ENCODE data around the gene UBAC2. TPM values are rescaled to one million over a fixed set of nuclear protein-coding genes. Genes with fewer than 3 reads are reported as not detected.

Gene UBAC2
- total and polyA plus RNA-seq, 2 donors (not counting 3 experiments of a cell fraction or from before 2014, with no cell fraction given): 45.7 to 54.4 TPM

- H3K9me3 ChIP-seq (replicated peaks; ENCODE audit: control insufficient read depth, insufficient read depth, low read length): no peaks in the 10 kb centered on the region
- no peak overlapping the region for H3K27ac ChIP-seq (ENCODE audit: insufficient read depth, low read depth, low read length)
- H3K27me3 ChIP-seq (ENCODE audit: control insufficient read depth in 2 of 2, insufficient read depth in 2 of 2, low read length in 2 of 2): peaks cover 3 to 8% of the 10 kb centered on the region in 2 experiments
- H2AFZ ChIP-seq (ENCODE audit: low read depth, low read length): no peak overlapping the region
- dilution Hi-C loops (cut with MboI; ENCODE audit: extremely low pct_ligation_motif_present, low sequenced_read_pairs): no loop called here
- H4K20me1 ChIP-seq (replicated peaks; ENCODE audit: control insufficient read depth, extremely low read depth, insufficient read depth, low read length): no peaks in the 10 kb centered on the region
- H3K4me2 ChIP-seq (ENCODE audit: insufficient read depth, low read length): no peak overlapping the region
- H3K4me1 ChIP-seq (ENCODE audit: control insufficient read depth, extremely low read depth, insufficient read depth, low read length): no peaks in the 10 kb centered on the region
- no peak overlapping the region for H3K9ac ChIP-seq (replicated peaks; ENCODE audit: extremely low read depth, insufficient read depth, low read length)
- DNase-seq (ENCODE audit: low read depth, low spot score): no peak
- H3K36me3 ChIP-seq (ENCODE audit: control insufficient read depth in 2 of 2, extremely low read depth in 1 of 2, insufficient read depth in 2 of 2, low read length in 2 of 2): no peaks in the 10 kb centered on the region
- ChIA-PET CTCF (no interaction called here), POLR2A (no interaction called here)
- BruUV-seq (replicated peaks): no TSS peak
- intact Hi-C loops (cut with micrococcal nuclease): no loop called here
- TF ChIP-seq CTCF (IDR thresholded peaks at IDR 0.05; ENCODE audit: extremely low read depth in 1 of 2, insufficient read depth in 1 of 2, low read depth in 1 of 2, low read length in 2 of 2): no peak
- TF ChIP-seq EZH2 (IDR thresholded peaks at IDR 0.05; ENCODE audit: borderline replicate concordance, low read depth, low read length, severe bottlenecking): no peak
- no peak for TF ChIP-seq MYC (IDR thresholded peaks at IDR 0.05; ENCODE audit: low read depth, low read length)
- no peak for TF ChIP-seq FOS (IDR thresholded peaks at IDR 0.05; ENCODE audit: borderline replicate concordance, insufficient read depth, low read length)
- no peak for TF ChIP-seq MAX (IDR thresholded peaks at IDR 0.05; ENCODE audit: insufficient read depth, insufficient read length)
- TF ChIP-seq JUN (IDR thresholded peaks at IDR 0.05; ENCODE audit: borderline replicate concordance, insufficient read depth, insufficient read length, low read depth): no peak
- TF ChIP-seq POLR2AphosphoS5 (IDR thresholded peaks at IDR 0.05; ENCODE audit: insufficient read depth, low read depth, low read length): no peak
- no peak for TF ChIP-seq GATA2 (IDR thresholded peaks at IDR 0.05; ENCODE audit: insufficient read depth, insufficient read length, low read depth, low read length)
- TF ChIP-seq POLR2A (IDR thresholded peaks at IDR 0.05; ENCODE audit: low read depth, low read length): no peak
- no peaks in the 10 kb centered on the region for H3K79me2 ChIP-seq (ENCODE audit: control insufficient read depth, insufficient read depth, low read length)
- H3K9me1 ChIP-seq (replicated peaks; ENCODE audit: control insufficient read depth, extremely low read depth, insufficient read depth, low read length): no peaks in the 10 kb centered on the region
- FAIRE-seq: no peak
- H3K4me3 ChIP-seq (replicated peaks in 1 of 3; ENCODE audit: insufficient read depth in 1 of 3, low read depth in 1 of 3, low read length in 3 of 3): no peak overlapping the region
These were observed 220.6 kb downstream of the UBAC2 start for GRCh38 chr13:99421271-99421670.
